ENCODE data around the gene CCDC174.

- TF ChIP-seq CTCF (IDR thresholded peaks at IDR 0.05) (no peak), EZH2 (IDR thresholded peaks at IDR 0.05; ENCODE audit: borderline replicate concordance, insufficient read depth, low read depth, low read length, poor library complexity, severe bottlenecking) (no peak)
Observed at GRCh38 chr3:14719006-14719405, 67.4 kb downstream of the CCDC174 start.

Measured in B cell (primary cell).